HuH-7.5 (cell line): Measurements from ENCODE around the gene DACH1.
"Not testable (repeated sequence)": the region's sequence is repeated elsewhere in the genome, so short reads cannot be mapped to it uniquely, and the experiment has no call there.

Source experiments
- DNase-seq: peaks from one replicate; pipeline ENCODE4 v3.0.0; 2011; ENCODE audit warnings: low spot score

The DACH1 gene

DNA sequence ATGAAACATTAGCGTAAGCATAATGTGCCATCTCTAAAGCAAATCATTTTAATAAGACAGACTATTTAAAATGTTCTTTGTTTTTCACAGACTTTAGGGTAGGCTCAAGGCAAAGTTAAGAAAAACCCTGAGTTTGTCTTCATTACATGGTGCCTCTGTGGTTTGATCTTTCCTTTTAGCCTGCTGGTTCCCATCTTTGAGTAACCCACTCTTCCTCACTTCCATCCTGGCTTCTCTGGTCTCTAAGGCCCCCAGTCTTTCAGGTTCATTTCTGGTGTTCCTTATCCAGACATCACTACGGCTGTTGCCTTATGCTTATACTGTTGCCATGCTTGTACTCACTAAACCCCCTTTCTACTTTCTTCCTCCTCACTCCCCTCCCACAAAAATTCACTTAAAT, 38.4 kb downstream of the DACH1 start:
- DNase-seq = no peak

DNA sequence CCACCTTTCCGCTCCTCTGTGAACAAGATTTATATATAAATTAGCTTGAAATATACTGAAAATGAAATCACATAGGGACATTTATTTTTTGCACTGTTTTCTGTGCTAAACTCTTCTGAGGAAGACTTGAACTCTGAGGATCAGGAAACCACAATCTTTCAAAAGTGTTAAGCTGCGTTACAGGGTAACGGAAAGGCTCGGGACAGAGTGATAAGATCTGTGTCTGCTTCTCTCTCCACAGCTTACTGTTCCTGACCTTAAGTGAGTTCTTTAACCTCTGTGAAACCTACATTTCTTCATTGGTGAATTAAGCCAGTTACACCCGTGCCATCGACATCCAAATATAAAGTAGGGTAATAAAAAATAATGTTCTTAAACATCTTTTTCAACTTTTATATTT, 38.9 kb downstream of the DACH1 start:
- DNase-seq = no peak

DNA sequence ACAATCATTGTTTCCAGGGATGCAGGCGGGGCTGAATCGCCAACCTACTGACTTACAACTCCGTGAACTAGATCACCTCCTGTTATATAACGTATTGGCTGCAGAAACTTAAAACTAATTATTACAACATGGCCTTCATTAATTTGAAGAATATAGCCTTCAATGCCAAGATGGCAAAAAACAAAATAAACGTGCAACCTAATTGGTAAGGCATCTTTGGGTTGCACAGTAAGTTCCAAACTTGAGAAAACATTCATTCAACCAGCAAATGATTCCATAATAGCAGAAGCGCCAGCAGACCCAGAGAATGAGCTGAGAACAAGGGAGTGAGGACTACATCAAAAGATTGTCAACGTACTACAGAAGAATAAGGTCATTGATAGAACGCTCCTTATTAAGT, 39.8 kb downstream of the DACH1 start:
- no peak for DNase-seq

DNA sequence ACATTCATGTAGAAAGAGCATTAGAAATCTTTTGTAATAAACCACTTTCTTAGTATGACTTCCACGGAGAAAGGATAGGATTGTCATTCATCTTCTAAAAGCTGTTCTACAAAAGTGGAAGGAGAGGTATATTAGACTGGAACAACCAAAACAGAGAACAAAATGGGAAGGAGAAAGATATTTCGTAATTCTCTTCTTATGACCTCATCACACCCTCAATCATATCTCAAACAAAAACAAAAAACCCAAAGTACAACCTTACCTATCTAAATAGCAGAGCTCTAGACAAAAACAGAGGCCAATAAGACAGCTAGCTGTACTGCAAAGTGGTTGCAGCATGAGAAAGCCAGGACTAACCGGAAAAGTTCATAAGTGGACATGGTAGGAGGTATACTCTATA, 46.3 kb downstream of the DACH1 start:
- DNase-seq = no peak

DNA sequence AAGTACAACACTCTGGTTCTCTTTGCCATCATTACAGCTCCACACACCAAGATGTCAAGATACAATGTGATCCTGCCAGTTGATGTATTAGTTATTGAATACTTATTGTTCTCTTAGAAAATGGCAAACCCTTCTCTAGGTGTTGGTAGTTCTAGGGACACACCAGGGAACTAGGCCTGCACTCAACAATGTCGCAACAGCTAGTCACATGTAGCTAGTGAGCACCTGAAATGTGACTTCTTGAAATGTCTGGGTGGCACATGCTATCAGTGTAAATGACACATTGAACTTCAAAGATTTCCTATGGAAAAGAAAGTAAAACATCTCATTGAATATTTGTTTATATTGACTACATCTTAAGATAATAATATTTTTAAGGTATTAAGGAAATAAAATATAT, 49.7 kb downstream of the DACH1 start:
- no peak for DNase-seq

DNA sequence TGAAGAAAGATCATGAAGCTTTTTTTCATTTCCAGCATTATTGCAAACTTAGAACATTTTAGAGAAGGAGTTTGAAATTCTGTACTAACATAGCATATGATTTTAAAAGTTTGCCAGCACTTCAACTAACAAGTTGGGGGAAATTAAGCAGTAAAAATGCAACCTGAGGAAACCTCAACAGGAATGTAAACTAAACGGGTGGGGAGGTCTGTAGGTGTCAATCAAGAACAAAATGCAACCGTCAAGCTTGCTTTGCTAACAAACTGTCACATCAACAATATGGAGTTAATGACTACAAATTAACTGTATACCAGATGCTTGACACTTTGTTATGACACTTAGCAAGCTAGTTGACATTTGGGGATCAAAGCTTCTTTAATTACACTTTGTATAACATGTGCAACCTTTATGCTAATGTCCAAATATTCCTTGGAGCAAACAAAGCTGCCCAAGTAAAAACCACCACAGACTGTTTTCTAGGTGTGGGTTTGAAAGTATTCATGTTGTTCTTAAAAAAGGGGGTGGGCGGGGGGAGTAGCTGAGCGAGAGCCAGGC, 52.1 kb downstream of the DACH1 start:
- DNase-seq = no peak

DNA sequence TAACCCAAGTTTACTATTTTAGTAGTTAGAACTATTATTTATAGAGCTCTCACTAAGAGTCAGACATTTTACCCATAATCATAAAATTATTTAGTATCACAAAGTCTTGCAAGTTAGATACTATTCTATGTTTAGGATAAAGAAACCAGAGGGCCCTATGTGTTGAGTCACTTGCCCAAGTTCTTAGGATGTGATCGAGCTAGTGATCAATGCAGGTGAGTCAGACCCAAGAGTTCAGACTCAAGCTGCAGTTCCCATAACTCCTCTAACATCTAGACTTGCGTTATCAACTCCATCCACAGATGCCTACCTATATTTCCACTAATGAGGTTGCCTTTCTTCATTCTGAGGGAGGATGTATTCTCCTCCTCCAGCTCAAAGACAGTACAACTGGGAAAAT, 53.8 kb downstream of the DACH1 start:
- no peak for DNase-seq

DNA sequence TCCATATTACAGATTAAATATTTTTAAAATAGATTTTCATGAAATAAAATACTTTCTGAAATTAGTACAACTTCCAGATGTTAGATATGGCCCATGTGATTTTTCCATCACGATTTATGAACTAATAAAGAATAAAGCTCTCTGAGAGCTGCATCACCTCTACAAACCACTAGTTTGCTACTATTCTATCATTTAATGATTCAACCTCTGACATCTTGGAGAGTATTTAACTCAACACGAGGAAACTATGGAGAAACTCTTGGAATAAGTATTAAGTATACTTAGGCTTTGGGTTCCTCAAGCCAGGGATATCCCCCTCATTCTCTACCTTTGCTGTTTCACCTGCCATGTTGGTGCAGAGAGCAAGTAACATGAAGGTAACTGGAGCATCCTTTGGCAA, 55.7 kb downstream of the DACH1 start:
- no peak for DNase-seq

DNA sequence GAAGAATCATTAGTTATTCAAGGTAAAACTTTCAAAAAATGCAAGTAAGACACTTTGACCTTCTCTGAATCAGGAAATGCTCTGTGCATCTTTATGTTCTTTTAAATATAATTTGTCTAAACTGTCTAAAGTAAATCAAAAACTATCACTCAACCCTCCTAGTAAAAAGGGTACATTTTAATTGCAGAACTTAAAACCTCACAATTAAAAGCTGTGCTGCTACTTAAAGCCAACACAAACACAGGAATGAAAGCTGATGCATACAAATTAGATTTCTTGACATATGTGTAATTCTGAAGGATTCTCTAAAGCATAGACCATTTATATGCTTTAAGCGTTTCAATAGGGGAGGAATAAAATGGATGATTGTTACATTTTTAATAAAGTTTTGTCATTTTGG, 58.3 kb downstream of the DACH1 start:
- no peak for DNase-seq

DNA sequence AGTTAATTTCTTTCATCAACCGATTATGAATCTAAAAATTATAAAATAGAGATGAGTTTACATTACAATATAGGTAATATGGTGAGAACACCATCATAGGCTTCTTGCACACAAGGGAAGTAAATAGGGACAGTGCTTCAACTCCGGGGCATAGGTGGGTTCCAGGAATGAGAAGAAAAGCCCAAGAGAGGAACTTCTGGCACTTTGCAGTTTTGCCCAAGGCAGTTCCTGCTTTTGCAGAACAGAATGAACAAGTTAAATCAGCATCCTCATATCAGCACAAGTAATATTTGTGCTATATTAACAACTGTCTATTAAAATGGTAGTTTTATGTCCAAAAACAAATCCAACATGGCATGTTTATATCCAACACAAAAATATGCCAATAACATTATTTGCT, 60.1 kb downstream of the DACH1 start:
- DNase-seq = no peak

DNA sequence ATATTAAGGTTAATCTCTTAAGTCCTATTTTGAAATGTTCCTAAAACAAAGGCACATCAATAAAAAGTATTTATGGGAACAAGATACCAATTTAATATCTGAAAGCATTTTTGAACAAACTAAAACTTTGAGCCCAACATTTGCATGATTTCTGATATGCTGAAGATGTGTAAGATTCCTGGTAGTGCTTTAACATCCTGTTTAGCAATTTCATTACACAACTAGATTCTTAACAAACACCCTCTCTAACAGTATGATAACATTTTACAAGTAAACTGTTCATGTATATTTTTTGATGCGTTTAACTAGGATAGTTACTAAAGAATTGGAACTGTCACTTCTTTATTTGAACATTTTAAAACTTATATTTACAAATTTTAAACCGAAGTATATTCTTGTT, 63.9 kb downstream of the DACH1 start:
- no peak for DNase-seq

DNA sequence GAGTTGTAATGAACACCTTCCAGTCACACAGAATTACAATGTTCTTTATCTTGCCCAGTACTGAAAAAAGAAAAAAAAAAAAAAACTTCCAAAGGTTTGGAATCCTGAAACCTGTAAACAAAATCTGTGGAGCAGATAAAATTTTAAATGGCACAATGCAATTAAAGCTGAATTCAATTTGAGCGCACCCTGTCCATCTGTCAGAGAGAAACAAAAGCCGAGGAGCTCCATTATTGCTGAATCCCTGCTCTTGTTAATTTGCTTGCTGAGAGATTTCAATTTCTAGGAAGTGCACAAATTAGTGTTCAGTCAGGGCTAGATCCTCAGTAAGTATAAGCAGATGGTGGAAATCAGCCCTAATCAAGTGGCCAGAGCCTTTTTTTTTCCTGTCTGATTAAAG, 65.2 kb downstream of the DACH1 start:
- no peak for DNase-seq

DNA sequence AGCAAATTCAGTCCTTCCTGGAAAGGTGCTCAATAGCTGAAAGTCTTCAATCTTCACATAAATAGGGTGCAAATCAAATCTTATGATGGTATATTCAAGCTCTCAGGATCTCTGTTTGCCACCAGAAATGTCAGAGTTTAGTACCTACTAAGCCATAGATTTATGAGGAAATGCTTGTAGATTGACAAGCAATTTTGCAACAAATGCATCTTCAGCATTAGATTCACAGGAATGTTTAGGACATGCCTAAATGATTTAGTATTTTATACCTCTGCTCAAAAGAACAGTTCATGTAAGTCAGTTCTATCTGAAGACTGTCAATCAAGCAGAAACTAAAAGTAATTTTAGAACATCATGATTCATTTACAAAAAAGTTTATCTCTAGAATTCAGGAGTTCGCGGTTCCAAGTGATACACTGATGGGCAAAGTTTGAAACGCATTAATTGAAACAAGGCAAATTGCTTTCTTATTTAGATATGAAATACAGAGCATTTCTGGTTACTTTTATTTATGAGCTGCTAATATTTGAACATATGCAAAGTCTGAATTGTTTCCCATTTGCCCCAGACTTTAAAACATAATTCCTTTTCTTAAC, 65.7 kb downstream of the DACH1 start:
- DNase-seq = no peak

DNA sequence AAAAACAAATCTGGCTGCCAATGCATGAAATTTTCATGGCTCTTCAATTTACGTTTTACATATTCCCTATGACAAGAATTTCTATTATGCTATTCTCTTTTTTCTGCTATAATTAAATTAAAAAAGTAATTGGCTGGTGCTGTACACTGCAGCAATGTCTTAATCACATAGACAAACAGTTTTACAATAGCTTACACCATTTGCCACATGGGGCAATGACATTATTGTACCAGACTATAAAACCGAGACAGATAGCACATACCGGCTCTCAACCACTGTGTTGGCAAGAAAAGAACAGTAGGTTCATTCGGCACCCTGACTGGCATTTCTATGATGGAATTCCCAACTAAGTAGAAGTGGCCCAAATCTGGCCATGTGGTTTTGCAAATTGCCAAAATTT, 67.7 kb downstream of the DACH1 start:
- no peak for DNase-seq

DNA sequence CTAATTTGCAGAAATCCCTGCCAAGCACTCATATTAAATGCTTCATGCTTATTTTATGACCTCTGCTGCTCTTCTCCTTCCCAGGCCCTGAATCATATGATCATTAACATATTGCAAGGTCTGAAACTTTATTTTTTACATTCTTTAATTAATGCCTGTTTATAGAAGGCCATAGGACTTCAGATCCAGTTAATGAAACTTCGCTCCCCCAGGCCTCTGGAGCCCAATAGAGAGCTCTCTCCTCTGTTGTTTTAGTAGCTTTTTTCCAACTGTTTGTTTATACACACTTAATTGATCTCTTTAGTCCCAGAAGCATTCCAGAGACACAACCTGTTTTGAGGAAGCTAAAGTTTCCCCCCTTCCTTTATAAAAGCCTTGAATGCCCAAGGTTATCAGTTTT, 68.3 kb downstream of the DACH1 start:
- no peak for DNase-seq

DNA sequence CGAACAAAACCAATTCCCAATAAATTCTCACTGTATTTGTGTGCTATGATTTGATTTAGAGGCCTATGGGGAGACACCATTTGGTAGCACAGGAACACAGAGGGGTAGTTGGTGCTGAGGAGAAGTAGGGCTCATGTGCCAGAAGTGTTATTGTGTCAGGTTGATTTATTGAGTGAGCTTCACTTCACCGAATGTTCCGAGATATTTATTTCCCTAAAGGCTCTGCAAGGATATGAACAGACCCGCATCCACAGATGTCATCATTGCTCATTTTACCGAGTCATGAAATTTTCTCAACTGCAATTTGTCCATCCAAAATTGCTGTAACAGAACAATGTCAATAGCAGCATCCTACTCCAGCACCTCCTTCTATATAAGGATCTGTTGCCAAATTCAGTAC, 69.5 kb downstream of the DACH1 start:
- DNase-seq = no peak

DNA sequence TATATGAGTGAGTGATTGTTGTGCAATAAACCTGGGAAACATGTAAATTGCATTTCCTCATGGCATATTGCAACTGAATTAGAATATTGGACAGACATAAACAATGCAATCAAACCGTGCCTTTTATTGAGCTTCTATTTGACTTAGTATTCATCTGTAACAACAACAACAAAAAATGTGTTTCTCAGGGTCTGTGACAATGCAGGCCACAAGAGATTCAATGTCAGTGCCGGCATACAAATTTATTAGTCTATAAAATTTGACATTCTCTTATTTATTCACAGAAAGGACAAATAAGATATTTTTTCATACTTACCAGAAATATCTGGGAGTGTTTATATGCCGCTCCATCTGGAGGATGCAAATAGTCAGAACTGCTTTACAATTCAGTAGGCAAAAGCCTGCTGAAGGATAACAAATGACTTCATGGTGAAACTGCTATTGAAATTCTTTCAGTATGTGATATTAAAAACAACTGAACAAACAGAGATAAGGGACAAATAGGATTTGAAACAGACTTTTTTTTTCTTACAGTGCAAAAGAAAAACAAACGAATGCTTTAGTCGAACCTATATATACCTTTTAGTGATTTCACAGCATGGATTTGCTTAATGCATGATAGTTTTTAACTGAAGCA, 77.2 kb downstream of the DACH1 start:
- DNase-seq = no peak

DNA sequence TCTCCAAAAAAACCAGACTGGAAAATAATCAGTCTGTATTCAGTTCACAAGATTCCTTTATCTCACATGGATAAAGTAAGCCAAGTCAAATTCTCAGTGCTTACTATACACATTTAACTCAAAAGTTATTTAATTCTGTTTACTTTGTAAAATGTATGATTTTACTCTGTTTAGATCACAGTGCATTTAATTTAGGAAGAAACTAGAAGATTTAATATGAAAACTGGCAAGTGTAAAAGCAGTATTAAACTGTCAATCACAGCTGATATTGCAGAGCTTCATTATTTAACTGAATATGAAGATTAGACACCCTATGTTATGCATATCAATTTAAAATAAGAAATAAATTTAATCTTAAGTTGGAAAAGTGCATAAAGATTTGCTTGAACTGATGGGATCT, 78.0 kb downstream of the DACH1 start:
- no peak for DNase-seq

DNA sequence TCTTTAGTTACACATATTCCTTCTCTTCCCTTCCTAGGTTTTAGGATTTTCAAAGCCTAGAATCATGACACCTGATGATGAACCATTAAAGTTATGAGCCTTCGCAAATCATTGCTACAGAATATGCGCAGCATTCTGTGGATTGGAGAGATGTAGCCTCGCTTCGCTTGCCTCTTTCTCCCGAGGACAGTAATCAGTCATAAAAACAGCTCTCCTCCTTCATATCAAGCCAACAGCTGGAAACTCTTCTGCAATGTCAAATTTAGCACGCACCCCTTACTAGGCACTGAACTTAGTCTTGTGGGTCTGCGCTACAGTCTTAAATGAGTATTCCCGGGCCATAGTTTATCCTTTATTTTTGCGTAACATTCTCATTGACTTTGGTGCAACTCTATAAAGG, 79.6 kb downstream of the DACH1 start:
- DNase-seq = no peak

DNA sequence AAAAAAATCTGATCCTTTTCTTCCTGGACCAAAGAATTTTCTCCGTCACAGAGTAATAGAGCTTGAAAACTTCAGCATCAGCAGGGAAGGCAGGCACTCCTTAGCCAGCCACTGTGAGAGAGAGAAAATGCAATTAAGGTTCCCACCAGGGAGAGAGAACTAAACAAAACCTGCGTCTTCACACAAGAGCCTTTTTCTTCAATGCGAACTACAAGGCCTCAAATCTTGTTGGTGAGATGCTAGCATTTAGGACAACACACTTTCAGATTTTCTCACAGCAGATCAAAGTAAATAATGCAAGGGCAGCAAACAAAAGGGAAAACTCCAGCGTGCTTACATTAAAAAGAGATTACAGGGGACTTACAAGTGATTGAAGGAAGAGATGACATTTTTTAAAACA, 80.1 kb downstream of the DACH1 start:
- DNase-seq = no peak

DNA sequence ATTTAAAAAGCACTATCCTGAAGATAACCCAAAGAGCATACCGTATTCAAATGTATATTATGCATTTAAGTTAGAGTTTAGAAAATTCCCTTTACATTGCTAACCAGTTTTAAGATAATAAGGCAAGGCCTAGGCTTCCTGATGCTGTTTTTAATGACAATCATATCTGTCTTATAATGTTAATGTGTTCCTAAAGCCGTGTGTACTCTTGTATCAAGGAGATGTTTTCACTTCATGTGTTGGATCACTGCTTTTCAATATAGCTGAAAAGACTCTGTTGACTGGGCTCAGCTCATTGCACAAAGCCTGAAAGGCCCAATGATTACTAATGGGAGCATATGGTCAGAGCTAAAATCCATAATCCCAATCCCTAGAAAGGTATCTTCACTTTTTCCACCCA, 81.6 kb downstream of the DACH1 start:
- DNase-seq = no peak

DNA sequence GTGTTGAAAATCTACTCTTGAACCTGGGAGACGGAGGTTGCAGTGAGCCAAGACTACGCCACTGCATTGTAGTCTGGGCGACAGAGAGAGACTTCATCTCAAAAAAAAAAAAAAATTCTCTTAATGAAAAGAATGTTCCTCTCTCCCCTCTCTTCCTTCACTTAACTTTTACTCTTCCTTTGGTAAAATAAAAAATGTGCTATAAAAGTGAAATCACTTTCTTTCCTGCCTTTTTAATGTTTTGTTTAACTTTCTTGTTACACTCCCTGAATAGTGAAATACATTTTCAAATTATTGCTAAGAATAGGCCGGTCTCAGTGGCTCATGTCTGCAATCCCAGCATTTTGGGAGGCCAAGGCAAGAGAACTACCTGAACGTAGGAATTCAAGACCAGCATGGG, 86.5 kb downstream of the DACH1 start:
- no peak for DNase-seq

DNA sequence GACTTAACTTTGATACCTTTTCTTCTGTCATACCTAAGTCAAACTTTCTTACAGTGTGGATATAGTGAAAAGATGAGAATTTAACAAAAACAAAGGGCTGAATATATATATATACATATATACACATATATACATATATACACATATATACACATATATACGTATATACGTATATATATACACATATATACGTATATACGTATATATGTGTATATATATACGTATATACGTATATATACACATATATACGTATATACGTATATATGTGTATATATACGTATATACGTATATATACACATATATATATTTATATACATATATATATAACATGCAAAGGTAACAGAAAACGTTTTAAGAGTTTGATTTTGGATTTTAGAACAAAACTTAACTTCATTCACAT, 88.0 kb downstream of the DACH1 start:
- not testable (repeated sequence) for DNase-seq

DNA sequence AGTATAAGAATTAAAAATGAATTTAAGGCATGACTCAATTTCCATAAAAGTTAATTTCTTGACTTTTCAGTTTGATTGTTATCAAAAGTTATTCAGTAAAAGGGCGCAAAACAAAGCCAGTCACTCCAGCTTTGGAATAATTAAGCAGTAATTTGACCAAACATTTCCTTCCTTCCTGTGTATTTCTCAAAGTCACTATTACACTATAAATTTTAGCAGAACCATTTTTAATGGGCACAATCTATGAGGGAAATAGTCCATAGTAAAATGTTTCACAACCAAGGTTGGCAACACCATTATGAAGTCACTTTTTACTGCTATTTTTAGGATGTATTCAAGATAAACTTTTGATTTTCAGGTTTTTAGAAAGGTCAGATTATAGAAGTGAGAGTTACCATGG, 91.0 kb downstream of the DACH1 start:
- no peak for DNase-seq
